NCI-H345 treated with DMSO at 0.1 percent for 48 hours (cell line): ENCODE data around the gene GSTK1.
"Not testable (repeated sequence)": the region's sequence is repeated elsewhere in the genome, so short reads cannot be mapped to it uniquely, and the experiment has no call there.

Source experiments
- DNase-seq: peaks from one replicate; lab custom pipeline; 2025; ENCODE audit not compliant: unreplicated experiment; lab: John Stamatoyannopoulos, UW

The GSTK1 gene

DNA sequence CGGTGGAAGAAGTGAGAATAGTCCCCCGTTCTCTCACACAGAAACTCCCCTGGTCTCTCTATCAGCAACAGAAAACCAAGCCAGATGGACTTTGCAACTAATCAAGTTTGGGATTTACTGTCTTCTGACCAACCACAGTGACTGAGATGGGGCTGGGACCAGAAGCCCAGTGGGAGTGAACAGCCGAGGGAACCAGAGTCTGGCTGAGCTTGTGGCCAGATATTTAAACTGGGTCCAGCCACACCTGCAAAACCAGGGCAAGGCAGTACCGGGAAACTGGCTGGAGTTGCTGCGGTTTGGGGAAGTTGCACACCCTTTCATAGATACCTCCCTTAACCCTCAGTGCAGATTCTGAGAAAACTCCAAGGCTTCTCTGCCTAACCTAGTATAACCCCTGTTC lies 6.0 kb downstream of the GSTK1 start:
- no peak for DNase-seq

DNA sequence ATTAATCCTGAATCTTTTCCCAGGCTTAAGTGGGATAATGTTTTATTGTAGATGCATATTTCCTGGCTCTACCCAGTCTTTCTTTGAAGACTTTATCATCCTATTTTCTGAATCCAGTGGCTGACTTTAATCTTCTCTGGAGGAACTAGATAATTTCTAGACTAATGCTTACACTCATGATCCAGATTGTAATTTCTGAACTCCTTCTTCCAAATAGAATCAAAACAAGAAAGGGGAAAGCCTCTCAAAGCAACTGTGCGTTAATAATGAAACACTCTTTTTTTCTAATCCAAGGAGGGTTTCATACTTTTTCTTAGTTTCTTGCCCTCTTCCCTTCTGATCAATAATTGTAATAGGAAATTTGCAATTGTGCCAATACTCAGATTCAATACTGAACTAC lies 8.0 kb downstream of the GSTK1 start:
- DNase-seq, result no peak

DNA sequence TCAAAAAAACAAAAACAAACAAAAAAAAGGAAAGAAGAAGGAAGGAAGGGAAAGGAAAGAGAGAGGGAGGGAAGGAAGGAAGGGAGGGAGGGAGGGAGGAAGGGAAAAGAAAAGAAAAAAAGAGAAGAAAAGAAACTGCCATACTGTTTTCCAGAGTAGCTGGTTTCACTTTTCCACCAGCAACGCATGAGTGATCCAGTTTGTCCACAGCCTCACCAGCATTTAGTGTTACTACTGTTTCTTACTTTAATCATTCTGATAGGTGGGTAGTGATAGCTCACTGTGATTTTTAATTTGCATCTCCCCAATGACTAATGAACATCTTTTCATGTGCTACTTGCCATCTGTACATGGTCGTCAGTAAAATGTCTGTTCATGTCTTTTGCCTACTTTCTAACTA lies 9.6 kb downstream of the GSTK1 start:
- DNase-seq, result no peak

- no peak for DNase-seq
These were observed 16.2 kb downstream of the GSTK1 start for GRCh38 chr7:143279186-143280098.

DNA sequence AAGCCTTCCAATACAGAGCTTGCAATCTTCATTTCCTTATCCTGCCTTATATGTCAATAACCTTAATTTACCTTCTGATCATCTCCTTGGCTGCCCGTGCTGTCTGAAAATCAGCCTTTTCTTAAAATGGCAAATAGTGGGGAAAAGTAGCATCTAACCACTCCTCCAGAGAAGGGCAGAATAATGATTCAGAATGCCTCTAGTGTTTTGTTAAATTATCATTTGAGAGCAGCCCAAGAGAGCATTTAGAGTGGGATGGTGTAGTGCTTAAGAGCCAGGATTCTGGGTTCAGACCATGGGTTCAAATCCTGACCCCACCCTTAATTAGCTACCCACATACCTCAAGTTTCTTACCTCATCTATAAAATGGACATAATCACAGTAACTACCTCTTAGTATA lies 16.9 kb downstream of the GSTK1 start:
- DNase-seq, result no peak

- DNase-seq, result no peak
These were observed 17.3 kb downstream of the GSTK1 start for GRCh38 chr7:143280566-143280965.

DNA sequence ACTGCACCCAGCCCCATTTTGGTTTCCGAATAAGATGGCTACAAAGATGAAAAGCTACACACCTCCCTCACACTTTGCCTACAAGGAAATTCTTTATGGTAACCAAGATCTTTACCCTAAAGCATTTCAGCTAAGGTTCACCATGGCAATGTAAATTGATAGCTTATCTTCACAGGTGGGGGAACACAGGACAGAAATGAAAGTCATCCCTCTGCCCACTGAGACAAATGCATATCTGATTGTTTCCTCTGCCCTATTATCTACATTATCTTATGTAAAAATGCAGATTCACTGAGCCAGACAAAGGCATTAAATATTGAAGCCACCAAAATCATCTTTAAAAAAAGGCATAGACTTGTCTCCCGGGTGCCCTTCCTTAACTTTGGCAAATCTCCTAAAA lies 18.3 kb downstream of the GSTK1 start:
- no peak for DNase-seq

GRCh38 chr7:143282124-143282523 lies 18.9 kb downstream of the GSTK1 start:
- DNase-seq, result no peak

GRCh38 chr7:143283381-143283780 lies 20.1 kb downstream of the GSTK1 start:
- no peak for DNase-seq

DNA sequence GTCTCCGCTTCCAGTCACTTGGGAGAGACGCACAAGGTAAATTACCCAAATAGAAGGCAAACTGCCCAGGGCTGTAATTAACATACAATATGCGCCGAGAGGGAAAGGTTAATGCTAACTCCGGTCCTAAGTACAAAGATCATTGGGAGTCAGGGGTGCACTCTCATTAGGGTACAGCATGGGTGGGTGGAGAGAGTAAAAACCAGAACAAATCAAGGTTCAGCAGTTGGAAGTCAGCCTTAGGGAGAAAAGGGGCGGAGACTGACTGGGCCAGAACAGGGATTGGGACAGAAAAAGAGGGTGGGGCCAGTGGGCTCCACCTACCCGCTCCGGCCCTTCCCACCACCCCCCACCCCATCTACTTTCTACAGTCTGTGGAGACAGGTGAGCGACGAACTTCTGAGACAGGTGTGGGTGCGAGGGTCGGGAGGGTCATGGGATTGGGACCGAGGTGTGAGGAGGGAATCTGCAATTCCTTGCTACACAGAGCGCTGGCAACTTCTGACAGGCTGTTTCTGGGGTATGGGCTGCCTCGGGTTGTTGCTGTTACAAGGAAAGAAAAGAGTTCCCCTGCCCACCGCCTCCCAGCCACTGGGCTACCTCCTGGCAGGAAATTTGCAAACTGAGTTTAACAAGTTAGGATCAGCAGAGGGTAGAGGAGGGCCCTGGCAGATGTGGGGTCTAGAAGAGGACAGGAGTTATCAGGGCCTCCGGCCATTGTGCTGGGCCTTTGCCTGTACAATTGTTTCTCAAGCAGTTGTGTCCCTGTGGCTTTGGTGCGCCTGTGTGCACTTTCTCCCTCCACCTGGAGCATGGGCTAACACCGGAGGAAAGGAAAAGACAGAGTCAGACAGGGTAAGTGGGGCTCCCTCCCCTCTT lies 21.6 kb downstream of the GSTK1 start, which contains the start of gene TMEM139:
Gene TMEM139, plus strand, starts transcription at position 368 of the 879 bp plus-strand sequence. CDS start 1,000 bp downstream, outside the sequence.
- no peak for DNase-seq

DNA sequence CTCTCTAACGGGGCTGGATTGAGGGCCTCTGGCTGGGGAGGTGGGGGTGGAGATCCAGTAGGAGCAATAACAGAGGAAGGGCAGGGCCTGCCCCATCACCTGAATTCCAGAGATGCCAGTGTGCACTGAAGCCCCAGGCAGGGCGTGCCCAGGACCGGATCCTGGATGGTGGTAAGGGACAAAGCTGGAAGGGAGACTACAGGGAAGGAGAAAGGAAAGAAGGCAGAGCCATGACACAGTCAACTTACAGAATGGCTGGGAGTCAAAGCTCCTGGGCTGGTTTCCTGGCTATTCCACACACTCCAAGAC lies 22.2 kb downstream of the GSTK1 start:
- no peak for DNase-seq

- no peak for DNase-seq
These were observed 22.7 kb downstream of the GSTK1 start for GRCh38 chr7:143285806-143286521.

DNA sequence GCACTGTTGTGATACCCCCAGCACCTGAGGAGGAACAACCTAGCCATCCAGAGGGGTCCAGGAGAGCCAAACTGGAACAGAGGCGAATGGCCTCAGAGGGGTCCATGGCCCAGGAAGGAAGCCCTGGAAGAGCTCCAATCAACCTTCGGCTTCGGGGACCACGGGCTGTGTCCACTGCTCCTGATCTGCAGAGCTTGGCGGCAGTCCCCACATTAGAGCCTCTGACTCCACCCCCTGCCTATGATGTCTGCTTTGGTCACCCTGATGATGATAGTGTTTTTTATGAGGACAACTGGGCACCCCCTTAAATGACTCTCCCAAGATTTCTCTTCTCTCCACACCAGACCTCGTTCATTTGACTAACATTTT lies 23.3 kb downstream of the GSTK1 start:
- DNase-seq, result no peak

GRCh38 chr7:143287339-143287934 lies 24.2 kb downstream of the GSTK1 start:
- DNase-seq, result no peak

GRCh38 chr7:143287935-143288826 lies 24.9 kb downstream of the GSTK1 start, which contains the start of gene CASP2:
CASP2 (plus strand) TSS chr7:143288351; CDS start chr7:143288456, 105 bp downstream.
- peak; percentile 93 for DNase-seq

DNA sequence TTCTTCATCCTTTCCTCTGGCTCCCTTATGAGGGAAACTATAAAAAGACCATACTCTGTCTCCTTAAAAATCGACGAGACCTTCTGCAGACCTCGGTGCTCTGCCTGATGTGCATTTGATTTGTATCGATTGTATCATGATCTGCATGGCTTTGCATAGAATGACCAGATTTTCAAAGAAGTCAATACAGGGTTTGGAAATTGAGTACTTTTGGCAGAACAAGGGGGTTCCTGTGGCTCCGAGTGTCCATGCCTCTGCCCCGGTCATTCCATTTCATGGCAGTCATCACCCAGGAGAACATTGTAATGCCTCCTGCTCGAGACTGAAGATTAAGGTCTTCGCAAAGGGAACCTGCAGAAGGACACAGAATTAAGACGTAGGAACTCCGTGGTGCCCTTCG lies 25.6 kb downstream of the GSTK1 start:
- DNase-seq, result no peak

DNA sequence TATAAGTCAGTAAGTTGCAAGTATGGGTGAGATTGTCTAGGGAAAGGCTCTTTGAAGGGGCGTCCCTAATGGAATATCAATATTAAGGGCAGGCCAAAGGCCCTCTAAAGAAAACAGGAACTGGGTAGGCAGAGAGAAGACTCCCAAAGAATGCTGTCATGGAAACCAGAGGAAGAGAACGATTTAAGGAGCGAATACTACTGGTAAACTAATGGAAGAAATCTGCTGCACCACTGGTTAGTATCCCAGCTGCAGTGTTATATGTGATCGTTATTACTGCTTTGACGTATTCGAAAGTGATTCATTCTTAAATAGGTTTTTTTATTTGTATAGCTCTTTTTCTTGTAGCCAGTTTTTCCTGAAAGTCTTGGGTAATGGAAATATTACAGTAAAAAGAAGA lies 26.2 kb downstream of the GSTK1 start:
- no peak for DNase-seq

DNA sequence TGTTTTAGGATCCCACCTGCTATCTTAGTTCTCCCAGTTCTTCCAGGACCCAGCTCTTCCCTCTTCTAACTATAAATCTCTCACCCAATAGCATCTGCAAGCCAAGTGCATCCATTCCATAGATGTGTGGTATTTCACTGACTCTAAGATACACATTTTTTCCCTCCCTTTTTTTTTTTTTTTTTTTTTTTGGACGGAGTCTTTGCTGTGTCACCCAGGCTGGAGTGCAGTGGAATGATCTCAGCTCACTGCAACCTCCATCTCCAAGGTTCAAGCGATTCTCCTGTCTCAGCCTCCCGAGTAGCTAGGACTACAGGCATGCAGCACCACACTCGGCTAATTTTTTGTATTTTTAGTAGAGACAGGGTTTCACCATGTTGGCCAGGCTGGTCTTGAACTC lies 26.6 kb downstream of the GSTK1 start:
- DNase-seq, result not testable (repeated sequence)

DNA sequence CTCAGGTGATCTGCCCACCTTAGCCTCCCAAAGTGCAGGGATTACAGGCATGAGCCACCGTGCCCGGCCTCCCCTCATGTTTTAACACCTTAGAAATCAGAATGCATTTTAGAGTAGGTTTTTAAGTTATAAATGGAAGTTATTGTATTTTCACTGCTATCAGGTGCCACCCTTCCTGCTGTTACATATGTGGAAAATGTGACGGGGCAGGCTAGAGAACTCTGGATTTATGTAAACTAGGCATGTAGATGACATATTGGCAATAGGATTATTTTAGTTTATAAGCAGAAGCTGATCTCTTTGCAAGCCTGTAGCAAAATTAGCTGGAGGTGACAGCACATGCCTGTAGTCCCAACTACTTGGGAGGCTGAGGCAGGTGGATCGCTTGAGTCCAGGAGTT lies 27.1 kb downstream of the GSTK1 start:
- DNase-seq, result no peak

DNA sequence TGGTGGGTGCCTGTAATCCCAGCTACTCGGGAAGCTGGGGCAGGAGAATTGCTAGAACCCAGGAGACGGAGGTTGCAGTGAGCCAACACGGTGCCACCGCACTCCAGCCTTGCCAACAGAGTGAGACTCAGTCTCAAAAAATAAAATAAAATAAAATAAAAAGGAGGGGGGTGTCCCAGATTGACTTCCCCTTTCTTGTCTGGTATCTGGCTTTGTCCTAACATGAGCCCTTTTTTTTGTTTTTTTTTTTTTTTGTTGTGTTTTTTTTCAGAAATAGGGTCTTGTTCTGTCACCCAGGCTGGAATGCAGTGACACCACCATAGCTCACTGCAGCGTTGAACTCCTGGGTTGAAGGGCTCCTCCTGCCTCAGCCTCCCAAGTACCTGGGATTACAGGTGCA lies 29.6 kb downstream of the GSTK1 start:
- DNase-seq, result no peak
